ENCODE measurements around the gene ROBO1.

ROBO1 gene

DNA sequence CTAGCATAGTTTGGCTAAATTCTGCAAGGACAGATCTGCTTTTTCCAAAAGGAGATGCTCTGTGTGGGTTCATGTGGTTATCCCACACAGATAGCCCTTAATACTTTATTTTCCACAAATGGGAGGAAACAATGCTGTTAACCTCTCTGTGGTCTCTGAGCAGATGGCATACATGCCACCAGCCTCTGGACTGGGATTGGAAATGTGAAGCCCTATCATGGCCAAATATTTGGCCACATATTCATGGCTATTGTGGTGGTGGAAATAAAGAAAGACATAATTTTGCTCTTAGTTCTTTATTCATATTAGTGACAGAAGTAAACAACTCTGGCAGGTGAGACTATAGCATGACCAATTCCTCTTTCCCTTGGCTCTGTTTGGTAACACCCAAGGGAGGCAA is 726.2 kb downstream of the ROBO1 start:
- DNase-seq = no peak

GRCh38 chr3:79040701-79041100 is 727.1 kb downstream of the ROBO1 start:
- no peak for DNase-seq

DNA sequence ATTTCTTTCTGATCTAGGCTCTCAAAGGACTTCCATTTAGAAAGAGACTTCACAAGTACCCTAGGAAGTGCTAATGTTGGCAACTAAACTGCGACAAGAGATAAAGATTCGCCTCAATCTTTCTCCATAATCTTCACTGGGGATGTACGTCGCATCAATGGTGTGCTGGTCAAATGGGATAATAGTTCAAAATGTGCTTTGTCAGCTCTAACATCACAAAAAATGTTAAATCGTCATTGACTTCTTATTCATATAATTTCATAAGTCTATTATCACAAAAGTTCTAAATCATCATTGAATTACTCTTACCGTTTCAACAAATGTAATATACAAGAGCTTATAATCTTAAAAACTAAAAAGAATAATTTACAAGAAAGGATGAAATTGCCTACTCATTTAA is 727.7 kb downstream of the ROBO1 start:
- no peak for DNase-seq

GRCh38 chr3:79039192-79039591 is 728.6 kb downstream of the ROBO1 start:
- no peak for DNase-seq

DNA sequence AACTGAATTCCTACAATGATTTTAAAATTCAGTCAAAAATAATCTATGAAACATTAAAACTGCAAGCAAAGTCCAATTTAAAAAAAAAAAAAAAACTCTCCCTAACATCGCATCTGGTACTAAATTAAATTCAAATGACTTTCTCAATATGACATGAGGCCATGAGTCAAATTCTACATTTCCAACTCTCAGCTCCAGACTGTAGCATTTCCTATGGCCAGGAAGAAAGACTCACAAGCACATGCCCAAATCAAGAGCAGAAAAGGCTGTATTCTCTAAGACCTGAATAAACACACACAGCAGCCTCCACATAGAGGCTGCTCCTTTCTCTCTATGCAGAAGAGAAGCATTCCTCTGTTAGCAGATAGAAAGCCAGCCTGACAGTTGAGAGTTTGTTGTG is 729.2 kb downstream of the ROBO1 start:
- no peak for DNase-seq

GRCh38 chr3:79038057-79038456 is 729.7 kb downstream of the ROBO1 start:
- no peak for DNase-seq

- no peak for DNase-seq
Measured at GRCh38 chr3:79032686-79033318, 735.0 kb downstream of the ROBO1 start.

- DNase-seq = no peak
Measured at GRCh38 chr3:79030157-79030556, 737.6 kb downstream of the ROBO1 start.

DNA sequence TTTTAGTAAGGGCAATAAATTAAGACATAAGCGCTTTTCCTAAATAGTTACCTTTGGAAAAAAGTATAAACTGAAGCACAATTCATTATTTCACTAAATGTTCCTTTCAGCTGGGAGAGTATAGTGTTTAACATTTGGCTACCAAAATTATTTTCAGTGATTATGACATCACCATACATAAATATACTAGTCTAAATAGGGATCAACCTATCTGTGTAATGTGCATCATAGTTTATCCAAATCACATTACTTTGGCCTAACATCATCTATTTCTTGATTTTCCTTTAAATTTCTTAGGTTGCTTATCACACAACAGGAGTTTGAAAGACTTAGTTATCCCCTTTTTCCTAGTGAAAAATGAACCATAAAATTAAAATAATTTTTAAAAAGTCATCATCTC is 738.9 kb downstream of the ROBO1 start:
- no peak for DNase-seq

- DNase-seq = no peak
Measured at GRCh38 chr3:79027593-79027992, 740.2 kb downstream of the ROBO1 start.

DNA sequence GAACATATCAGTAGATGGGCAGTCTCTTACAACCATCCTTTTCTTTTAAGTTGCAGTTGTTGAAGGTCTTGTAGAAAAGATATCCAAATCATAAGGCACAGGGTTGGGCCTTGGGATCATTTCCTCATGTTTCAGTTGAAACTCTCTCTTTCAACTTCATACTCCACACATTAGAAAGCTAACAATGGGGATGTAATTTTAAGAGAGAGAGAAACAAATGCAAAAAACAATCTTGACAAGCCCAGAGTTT is 747.9 kb downstream of the ROBO1 start:
- DNase-seq = no peak

GRCh38 chr3:79019137-79019923 is 748.5 kb downstream of the ROBO1 start:
- DNase-seq = peak in 1 of 2 experiments; percentile 81

GRCh38 chr3:79018671-79019136 is 749.1 kb downstream of the ROBO1 start:
- DNase-seq = no peak

- DNase-seq = no peak
Measured at GRCh38 chr3:79018265-79018664, 749.5 kb downstream of the ROBO1 start.

DNA sequence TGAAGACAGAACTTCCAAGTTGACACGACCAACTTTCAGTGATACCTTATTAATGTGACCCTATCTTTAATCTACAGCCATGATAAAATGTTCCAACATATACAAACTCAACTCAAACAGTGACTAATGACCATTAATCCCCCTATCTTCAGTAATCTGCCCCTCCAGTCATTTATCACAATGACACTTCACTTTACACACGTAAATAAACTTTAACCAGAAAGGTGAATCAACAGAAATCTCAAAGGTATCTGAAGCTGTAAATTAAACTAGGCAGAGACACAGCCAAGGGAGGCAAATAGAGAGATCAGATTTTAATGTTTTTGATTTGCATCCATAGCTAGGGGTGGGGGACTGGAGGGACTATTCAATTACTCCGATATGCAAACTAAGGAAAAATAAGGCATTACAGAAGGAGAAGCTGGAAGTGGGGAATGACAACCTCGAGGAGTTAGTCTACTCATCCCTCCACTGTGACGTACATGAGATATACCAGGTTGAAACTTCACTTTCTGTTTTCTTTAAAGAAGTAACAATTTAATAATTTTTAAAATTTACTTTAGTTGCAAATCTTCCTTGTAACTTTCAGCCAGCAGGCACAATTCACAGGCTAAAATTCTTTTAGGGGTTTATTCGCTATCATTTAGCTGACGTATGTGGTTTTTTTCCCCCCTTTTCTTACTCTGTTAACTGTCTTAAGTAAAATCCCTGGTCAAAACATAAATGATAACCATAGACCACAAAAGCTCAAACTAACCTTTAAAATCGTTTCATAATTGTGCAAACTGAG is 751.0 kb downstream of the ROBO1 start:
- DNase-seq = no peak

DNA sequence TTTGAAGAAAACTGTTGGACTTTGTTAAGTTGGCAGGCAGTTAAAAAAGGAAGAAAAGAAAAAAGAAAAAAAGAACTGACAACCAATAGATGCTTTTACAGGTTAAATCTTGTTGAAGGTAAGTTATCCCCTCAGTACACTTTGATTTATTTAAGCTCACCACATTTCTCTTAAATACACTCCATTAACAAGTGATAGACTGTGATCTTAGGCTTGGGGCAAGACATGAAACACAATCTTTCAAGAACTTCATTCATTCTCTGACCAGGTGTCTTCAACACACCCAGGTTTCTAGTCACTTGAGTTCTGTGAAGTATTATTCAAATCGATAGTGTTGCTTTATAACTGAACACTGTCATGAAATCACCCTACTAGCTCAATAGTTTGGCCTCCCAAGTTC is 751.9 kb downstream of the ROBO1 start:
- no peak for DNase-seq

DNA sequence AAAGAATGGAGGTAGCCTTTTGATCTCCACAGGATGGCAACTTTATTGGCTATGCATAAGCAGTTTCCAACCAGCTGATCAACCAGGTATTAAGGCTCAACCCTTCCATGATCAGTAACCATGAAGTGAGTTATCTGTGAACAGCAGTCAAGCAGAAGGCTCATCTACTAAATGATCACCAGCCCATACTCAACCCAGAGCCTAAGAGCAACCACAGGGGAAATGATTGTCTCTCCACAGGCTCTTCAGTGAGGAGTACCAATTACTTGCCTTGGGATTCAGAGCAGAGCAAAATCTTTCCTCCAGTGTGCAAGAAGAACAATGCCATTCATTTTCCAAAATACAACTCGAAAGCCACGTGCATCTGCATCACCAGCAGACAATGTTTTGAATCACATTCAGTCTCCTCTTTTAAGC is 754.8 kb downstream of the ROBO1 start:
- DNase-seq = no peak

DNA sequence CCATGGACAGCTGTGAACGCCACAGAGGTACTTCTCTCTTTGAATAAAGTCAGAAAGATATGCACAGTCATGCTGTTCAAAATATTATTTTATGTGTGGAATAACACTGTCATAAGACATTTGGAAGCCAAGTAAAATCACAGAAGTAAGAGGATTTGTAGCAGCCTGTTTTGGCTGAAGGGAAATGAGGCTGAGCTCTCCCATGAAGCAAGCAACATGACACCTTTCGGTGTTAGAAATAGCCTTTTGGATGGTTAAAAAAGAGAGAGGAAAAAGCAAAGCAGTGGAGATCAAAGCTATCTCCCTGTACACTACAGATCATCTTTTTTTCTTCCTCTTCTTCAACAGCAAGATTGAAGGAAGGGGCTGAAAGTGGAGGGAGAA is 755.3 kb downstream of the ROBO1 start:
- no peak for DNase-seq

DNA sequence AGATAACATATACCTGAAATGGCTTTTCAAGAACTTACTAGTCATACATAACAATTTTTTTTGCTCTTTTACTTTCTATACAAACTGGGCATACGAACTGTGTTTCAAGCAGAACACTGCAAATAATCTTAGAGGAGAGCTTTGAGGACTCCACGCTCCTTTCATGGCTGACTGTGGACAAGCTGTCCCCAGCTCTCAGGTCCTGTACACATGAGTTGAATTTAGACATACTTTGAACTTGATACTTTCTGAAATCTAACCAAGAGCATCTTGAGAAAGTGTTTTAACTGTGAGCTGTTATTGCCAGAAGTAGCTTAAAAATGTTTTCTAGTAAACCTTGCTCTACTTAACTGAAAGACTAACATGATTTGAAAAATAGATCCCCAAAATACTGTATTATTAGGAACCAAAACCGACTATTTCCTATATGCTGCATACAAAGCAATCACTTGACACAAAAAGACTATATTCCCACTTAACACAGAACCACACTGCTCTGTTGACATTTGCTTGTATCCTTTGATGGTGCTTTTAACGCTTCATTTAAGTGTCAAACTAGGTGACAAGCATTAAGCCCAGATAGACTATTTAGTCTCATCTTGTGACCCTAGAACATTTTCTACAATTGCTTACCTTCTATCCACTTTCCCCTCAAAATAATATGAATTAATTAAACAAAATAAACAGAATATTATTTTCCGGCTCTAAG is 755.8 kb downstream of the ROBO1 start:
- no peak for DNase-seq

DNA sequence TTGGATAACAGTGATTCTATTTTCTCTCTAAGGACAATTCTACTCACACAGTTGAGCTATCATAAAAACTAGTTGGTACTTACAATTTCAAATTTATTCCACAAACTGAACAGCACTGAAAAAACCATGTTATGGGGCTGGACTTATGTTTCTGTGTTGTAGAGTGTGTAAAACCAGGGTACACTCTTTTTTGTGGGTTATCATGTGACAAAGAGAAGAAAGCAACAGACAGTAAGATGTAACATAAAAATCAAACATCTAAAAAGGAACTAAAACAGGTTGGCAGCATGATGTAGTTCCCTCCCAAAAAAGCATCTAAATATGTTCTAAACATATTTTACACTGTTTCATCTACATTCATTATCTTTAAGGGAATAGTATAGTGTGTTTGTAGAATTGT is 757.9 kb downstream of the ROBO1 start:
- DNase-seq = no peak

DNA sequence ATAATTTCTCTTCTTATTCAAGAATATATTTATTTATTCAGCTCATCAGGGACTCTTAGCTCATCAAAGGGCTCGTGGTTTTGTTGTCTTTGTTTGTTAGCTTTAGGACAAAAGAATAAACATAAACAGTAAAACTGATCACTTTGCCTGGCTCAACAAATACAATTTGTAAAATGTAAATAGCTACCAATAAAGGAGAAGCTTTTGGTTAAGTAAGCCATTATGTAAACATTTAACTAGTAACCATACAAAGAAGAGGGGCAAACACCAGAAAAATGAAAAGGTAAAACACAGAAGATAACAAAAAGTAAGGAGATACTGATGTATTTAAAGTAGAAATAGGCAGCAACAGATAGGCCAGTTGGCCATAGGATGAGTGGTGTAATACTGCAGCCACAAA is 761.7 kb downstream of the ROBO1 start:
- no peak for DNase-seq

DNA sequence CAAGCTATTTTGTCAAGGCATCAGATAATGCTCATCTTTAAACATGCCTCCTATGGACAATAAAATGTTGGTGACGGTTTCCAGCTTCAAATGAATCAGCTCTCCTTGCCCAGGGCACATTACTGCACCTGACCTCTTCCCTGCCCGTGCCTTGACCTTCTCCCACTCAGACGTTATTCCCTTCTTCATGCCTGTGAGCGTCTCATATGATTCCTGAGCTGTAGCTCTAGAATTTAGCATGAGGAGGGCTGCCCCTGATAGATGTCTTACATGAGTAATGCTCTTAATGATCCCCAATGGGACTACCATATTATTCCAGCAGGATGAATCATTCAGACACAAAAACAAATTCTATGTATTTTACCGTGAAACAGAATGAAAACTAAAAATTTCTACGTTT is 762.7 kb downstream of the ROBO1 start:
- no peak for DNase-seq

DNA sequence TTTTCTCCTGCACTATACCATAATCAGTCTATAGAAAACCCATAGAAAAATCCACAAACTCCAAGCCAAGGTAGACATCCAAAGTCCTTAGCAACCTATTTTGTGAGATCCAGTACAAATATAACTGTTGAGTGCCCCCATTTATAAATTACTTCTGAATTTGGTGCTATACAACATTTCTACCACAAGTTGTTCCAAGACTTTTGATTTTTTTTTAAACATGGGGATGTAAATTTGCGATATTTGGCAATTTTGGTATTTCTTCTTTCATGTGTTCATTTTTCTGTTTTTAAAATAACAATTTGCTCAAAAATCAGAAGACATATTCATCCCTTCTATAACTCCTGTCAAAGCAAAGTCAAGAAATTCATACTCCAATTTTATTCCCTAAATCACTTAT is 763.8 kb downstream of the ROBO1 start:
- DNase-seq = no peak

All from cerebellar nuclear complex (tissue), 1 donor.